ENCODE data around the gene MAB21L1.

DNA sequence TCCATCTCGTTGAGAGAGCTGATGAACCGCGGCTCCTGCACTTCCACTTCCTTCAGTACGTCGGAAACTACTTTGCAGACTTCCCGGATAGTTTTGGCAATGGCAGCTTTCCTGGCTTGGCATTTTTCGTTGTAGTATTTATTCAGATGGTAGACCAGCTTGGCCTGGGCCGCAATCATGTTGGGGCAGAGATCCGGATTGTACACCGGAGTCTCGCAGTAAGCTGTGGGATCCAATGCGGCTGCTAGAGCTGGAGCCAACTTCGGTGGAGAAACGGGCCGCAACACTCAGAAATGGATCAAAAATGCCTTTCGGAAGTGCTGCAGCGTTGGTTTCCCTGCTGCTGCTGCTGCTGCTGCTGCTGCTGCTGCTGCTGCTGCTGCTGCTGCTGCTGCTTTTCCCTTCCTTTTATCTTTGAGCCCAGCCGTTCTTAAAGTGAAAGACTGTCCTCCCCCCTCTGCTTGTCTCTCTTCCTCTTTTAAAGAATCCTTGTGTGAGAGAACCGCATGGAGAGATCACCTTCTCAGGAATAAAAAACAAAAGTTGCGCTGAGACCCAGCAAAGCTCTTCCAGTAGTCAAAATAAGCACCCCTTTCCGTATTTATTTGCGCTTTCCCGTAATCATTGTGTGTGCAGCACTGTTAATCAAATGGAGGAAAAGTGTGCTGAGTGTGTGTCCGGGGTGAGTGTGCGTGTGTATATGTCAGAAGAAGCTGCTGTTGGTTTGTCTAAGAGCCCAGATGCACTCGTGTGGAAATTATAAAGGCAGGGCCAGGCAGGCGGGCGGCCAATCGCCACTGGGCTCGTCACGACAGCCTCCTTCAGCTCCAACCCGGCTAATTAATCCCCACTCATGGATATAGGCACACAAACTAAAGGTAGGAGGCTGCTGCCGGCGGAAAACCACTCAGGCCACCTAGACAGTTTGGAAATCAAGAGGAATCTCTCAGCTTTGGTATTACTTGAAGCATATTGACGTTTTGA, at the start of gene MAB21L1:
- TF ChIP-seq PBX3 (IDR thresholded peaks at IDR 0.05) (no peak), CTCF (IDR thresholded peaks at IDR 0.05) (no peak), NPAS2 (CRISPR knock-in tag; IDR thresholded peaks at IDR 0.05; ENCODE audit: borderline replicate concordance) (no peak), RCOR1 (IDR thresholded peaks at IDR 0.05; ENCODE audit: low read depth, low read length) (no peak), CEBPB (IDR thresholded peaks at IDR 0.05) (no peak), POLR2A (IDR thresholded peaks at IDR 0.05; ENCODE audit: low read length) (no peak), SREBF2 (IDR thresholded peaks at IDR 0.05) (no peak), KDM1A (IDR thresholded peaks at IDR 0.05; ENCODE audit: low read depth) (no peak), EP300 (IDR thresholded peaks at IDR 0.05) (no peak), MYC (IDR thresholded peaks at IDR 0.05; ENCODE audit: borderline replicate concordance, low read length) (no peak), TP53 (CRISPR knock-in tag; IDR thresholded peaks at IDR 0.05) (no peak), MAZ (IDR thresholded peaks at IDR 0.05; ENCODE audit: borderline replicate concordance, low read depth, low read length) (no peak)
- TF ChIP-seq, protein P1, sequence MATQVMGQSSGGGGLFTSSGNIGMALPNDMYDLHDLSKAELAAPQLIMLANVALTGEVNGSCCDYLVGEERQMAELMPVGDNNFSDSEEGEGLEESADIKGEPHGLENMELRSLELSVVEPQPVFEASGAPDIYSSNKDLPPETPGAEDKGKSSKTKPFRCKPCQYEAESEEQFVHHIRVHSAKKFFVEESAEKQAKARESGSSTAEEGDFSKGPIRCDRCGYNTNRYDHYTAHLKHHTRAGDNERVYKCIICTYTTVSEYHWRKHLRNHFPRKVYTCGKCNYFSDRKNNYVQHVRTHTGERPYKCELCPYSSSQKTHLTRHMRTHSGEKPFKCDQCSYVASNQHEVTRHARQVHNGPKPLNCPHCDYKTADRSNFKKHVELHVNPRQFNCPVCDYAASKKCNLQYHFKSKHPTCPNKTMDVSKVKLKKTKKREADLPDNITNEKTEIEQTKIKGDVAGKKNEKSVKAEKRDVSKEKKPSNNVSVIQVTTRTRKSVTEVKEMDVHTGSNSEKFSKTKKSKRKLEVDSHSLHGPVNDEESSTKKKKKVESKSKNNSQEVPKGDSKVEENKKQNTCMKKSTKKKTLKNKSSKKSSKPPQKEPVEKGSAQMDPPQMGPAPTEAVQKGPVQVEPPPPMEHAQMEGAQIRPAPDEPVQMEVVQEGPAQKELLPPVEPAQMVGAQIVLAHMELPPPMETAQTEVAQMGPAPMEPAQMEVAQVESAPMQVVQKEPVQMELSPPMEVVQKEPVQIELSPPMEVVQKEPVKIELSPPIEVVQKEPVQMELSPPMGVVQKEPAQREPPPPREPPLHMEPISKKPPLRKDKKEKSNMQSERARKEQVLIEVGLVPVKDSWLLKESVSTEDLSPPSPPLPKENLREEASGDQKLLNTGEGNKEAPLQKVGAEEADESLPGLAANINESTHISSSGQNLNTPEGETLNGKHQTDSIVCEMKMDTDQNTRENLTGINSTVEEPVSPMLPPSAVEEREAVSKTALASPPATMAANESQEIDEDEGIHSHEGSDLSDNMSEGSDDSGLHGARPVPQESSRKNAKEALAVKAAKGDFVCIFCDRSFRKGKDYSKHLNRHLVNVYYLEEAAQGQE (IDR thresholded peaks at IDR 0.05), result no peak
- TF ChIP-seq, protein P2, sequence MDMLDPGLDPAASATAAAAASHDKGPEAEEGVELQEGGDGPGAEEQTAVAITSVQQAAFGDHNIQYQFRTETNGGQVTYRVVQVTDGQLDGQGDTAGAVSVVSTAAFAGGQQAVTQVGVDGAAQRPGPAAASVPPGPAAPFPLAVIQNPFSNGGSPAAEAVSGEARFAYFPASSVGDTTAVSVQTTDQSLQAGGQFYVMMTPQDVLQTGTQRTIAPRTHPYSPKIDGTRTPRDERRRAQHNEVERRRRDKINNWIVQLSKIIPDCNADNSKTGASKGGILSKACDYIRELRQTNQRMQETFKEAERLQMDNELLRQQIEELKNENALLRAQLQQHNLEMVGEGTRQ (IDR thresholded peaks at IDR 0.05), result no peak
